Stimulated activated memory B cell treated with anti-CD40 and anti-IgM and Interleukin-4, amounts not matched to agents 10 μg/mL and 1 μg/mL and 100 μg/mL, for 72 hours (primary cell): ENCODE data around the gene NCSTN.

Source experiments
- ATAC-seq: fragments of 150-1000 bp; cut with Tn5 transposase; 2 replicates; pipeline ENCODE4 v1.10.0; 2021
- H3K27ac Mint-ChIP-seq: one replicate; pipeline ENCODE4 v1.8.0; 2022; ENCODE audit warnings: mild to moderate bottlenecking, mixed read lengths
- H3K27me3 Mint-ChIP-seq: one replicate; pipeline ENCODE4 v1.8.0; 2022; ENCODE audit warnings: mixed read lengths
- H3K36me3 Mint-ChIP-seq: one replicate; pipeline ENCODE4 v1.8.0; 2022; ENCODE audit warnings: mixed read lengths
- H3K4me1 Mint-ChIP-seq: one replicate; pipeline ENCODE4 v1.8.0; 2022; ENCODE audit warnings: mixed read lengths
- H3K4me3 Mint-ChIP-seq: one replicate; pipeline ENCODE4 v1.8.0; 2022; ENCODE audit warnings: mild to moderate bottlenecking, moderate library complexity, mixed read lengths
- H3K9me3 Mint-ChIP-seq: one replicate; pipeline ENCODE4 v1.8.0; 2022; ENCODE audit warnings: mixed read lengths

Gene NCSTN

DNA sequence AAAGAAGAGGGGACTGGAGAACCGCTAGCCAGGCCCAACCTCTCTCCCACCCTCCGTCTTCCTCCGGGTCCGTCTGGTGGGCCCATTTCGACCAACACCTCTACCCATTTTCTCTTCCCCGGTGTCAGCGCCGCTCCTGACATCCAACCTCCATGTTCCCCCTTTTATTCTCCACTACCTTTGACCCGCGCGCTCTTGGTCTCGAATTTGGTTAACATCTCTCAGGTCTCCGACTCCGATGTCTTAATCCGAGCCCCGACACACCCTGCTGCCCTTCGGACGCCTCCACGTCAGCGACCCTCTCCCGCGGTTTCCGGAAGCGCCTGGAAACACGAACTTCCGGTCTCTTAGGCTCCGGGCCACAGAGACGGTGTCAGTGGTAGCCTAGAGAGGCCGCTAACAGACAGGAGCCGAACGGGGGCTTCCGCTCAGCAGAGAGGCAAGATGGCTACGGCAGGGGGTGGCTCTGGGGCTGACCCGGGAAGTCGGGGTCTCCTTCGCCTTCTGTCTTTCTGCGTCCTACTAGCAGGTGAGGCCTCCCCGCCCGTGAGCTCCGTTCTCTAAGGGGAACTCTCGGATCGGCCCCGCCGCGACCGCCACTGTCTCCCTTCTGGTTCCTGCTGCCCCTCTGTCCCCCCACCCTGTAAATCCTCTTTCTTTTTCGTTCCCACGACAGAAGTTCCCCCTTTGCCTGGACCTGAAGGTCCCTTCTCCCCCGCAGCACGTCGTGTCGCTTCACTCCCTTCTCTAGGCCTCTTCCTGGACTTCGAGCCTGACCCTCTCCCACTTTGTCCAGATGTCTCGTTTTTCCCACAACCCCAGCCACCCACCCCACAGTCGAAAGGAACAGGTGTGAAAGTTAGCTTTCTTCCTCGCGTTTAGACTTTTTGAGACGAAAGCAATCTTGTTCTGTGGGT, at the start of gene NCSTN, which contains the start of gene COPA:
Gene NCSTN, plus strand, starts transcription at position 431 of the 917 bp plus-strand sequence. Its CDS starts 14 bp downstream, at position 445.
Gene COPA, minus strand, starts transcription at position 298 of the 917 bp plus-strand sequence. Its CDS starts 80 bp downstream, at position 218.
- ATAC-seq: peak; percentile 97
- Mint-ChIP-seq H3K4me3 (peak within 1 kb of the TSS; percentile 97), H3K4me1 (peaks cover 64% of the 10 kb centered on the region), H3K36me3 (peaks cover 35% of the 10 kb centered on the region), H3K9me3 (no peaks in the 10 kb centered on the region), H3K27ac (peak within 1 kb of the TSS; percentile 98), H3K27me3 (no peaks in the 10 kb centered on the region)

DNA sequence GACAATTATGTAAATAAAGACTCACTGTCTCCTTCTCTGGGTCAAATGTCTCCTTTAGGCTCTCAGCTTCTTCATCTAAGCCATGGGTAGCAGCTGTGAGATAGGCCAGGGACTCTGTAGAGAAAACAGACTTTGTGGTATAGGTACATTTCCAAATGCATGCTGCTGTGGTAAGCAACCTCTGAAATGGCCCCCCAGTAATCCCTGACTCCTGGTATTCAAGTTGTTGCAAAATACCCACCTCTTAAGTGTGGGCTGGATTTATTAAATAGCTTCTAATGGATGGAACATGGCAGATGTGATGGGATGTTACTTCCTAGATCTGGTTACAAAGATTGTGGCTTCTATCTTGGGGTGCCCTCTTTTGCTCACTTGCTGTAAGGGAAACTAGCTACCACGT, 47.1 kb upstream of the NCSTN start:
- H3K36me3 Mint-ChIP-seq: peaks cover 90% of the 10 kb centered on the region
- ATAC-seq: no peak
- H3K4me1 Mint-ChIP-seq: no peaks in the 10 kb centered on the region
- no peaks in the 10 kb centered on the region for H3K9me3 Mint-ChIP-seq
- no peak overlapping the region for H3K27ac Mint-ChIP-seq
- H3K27me3 Mint-ChIP-seq: no peaks in the 10 kb centered on the region
- no peak overlapping the region for H3K4me3 Mint-ChIP-seq

DNA sequence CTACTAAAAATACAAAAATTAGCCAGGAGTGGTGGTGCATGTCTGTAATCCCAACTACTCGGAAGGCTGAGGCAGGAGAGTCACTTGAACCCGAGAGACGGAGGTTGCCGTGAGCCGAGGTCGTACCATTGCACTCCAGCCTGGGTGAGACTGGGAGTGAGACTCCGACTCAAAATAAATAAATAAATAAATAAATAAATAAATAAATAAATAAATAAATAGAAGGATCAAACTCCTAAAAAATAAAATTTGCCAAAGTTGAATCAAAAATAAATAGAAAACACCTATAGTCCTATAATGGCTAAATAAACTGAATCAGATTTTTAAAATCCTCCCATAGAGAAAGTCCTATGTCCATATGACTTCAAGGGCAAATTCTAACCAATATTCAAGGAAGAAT, 43.0 kb upstream of the NCSTN start:
- no peak for ATAC-seq
- peaks cover 60% of the 10 kb centered on the region for H3K36me3 Mint-ChIP-seq
- no peak overlapping the region for H3K27ac Mint-ChIP-seq
- H3K27me3 Mint-ChIP-seq: no peaks in the 10 kb centered on the region
- no peaks in the 10 kb centered on the region for H3K9me3 Mint-ChIP-seq
- no peak overlapping the region for H3K4me3 Mint-ChIP-seq
- H3K4me1 Mint-ChIP-seq: no peaks in the 10 kb centered on the region

DNA sequence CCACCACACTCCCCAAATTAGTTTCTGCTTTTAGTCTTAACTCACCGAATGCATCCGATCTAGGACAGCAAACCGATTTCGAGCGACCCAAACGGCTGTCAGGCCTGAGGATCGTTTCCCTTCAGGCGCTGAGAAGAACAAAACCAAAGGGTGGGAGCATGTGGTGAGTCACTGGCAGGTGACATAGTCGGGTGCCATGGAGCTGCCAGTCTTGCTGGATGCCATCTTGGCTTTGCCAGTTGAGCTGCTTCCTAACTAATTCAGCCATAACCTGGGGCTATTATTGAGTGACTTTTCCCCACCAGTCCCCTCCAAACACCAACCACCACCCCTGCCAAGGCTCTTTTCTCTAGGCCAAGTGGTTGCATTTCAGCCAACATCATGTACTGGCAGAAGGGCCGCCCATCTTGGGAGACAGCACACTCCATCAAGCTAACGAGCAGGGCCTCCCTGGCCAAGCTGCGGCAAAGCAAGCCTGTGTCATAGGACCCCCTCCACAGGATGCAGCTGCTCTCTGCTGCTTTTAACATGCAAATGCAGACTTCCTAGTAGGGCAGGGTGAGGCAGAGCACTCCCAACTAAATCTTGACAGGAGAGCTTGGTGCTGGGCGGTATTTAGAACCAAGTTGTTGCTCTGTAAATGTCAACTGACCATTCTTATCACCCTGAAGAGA, 35.9 kb upstream of the NCSTN start:
- H3K4me3 Mint-ChIP-seq: no peak overlapping the region
- peak; percentile 82 for ATAC-seq
- H3K36me3 Mint-ChIP-seq: peaks cover 69% of the 10 kb centered on the region
- H3K9me3 Mint-ChIP-seq: no peaks in the 10 kb centered on the region
- peaks cover 36% of the 10 kb centered on the region for H3K4me1 Mint-ChIP-seq
- no peaks in the 10 kb centered on the region for H3K27me3 Mint-ChIP-seq
- peak overlapping the region; percentile 70 for H3K27ac Mint-ChIP-seq

DNA sequence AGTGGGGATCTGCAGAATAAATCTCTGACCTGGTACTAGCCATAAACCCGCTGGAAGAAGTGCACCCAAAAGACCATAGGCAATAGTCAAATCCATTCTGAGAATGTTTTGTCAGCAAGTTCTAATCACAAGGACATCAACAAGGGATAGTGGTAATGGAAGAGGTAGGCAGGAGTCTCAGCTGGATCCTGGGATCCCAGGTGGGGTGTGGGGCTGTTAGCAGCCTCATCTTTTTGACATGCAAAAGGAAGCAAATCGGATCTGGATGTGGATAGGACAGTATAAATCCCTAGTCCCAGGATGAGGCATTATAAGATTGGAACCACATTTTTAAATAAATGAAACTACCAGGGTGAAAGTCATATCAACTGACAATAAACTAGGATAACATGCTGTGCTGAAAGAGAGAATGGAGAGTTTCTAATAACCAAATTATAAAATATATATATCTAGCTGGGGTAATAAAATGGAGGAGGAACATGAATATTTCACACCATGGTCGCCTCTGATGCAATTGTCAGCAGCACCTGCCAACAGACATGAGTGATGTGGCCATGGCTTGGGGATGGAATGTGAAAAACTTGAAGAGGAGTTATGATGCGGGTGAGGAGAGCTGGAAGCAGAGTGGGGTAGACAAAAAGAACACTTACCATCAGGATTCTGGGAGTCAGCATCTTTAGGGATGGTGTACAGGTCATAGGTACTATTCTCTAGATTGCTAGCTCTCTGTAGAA, 34.6 kb upstream of the NCSTN start:
- H3K4me3 Mint-ChIP-seq: no peak overlapping the region
- H3K4me1 Mint-ChIP-seq: peaks cover 36% of the 10 kb centered on the region
- H3K36me3 Mint-ChIP-seq: peaks cover 73% of the 10 kb centered on the region
- no peaks in the 10 kb centered on the region for H3K9me3 Mint-ChIP-seq
- H3K27ac Mint-ChIP-seq: peak overlapping the region; percentile 48
- no peaks in the 10 kb centered on the region for H3K27me3 Mint-ChIP-seq
- no peak for ATAC-seq

DNA sequence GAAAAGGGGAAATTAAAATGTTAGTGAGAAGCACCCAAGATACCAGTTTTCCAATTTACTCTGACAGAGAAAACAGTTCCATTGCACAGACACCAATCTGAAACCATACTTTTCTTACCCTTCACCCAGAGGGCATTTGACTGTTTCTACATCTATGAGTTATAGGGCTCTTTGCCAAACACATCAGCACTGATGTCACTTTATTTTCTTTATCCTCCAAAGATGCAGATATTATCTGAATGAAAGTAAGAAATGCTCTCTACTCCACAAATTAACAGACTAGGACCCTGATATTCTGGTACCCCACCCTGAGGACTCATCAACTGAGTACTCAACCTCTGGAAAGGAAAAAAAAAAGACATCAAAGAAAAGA, 34.0 kb upstream of the NCSTN start:
- no peak for ATAC-seq
- H3K27me3 Mint-ChIP-seq: no peaks in the 10 kb centered on the region
- peaks cover 75% of the 10 kb centered on the region for H3K36me3 Mint-ChIP-seq
- H3K9me3 Mint-ChIP-seq: no peaks in the 10 kb centered on the region
- H3K4me1 Mint-ChIP-seq: peaks cover 36% of the 10 kb centered on the region
- H3K27ac Mint-ChIP-seq: peak overlapping the region; percentile 48
- H3K4me3 Mint-ChIP-seq: no peak overlapping the region

DNA sequence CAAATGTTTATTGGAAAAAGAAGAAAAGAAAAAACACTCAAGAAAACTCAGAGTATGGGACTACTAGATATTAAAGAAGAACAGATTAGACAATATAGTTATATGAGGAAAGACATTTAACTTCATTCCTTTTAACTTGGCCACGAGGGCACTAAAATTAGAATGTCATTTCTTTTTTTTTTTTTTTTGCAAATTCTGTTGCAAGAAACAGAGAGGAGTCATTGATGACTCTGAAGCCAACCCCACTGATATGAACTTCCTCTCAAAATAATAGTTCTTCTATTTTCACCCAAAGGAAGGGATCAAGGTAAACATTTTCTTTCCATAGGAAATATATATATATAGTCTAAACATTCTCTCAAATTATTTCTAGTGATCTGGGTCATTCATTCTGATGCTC, 33.6 kb upstream of the NCSTN start:
- Mint-ChIP-seq H3K27ac (peak overlapping the region; percentile 48), H3K9me3 (no peaks in the 10 kb centered on the region), H3K4me1 (peaks cover 36% of the 10 kb centered on the region), H3K4me3 (no peak overlapping the region), H3K36me3 (peaks cover 79% of the 10 kb centered on the region), H3K27me3 (no peaks in the 10 kb centered on the region)
- ATAC-seq: no peak

DNA sequence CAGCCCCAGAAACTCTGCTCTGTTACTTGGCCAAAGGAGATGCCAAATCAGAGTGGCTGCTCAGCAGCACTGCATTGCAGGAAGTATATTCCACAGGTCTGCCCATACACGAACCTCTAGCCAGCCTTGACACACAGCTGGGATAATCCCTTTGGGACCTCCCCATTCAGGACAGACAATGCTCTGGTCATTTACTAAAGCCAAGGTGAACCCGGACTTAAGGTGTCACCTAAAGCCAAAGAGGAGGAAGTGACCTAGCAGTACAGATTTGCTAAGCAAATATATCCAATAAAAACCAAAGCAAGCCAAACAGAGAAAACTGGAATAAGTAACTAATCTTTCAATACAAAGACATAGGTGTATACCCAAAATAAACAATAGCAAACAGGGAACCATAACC, 27.8 kb upstream of the NCSTN start:
- Mint-ChIP-seq H3K4me1 (peaks cover 13% of the 10 kb centered on the region), H3K4me3 (no peak overlapping the region), H3K36me3 (peaks cover 93% of the 10 kb centered on the region), H3K27ac (peak overlapping the region; percentile 24), H3K9me3 (peaks cover 6% of the 10 kb centered on the region), H3K27me3 (no peaks in the 10 kb centered on the region)
- ATAC-seq: no peak

DNA sequence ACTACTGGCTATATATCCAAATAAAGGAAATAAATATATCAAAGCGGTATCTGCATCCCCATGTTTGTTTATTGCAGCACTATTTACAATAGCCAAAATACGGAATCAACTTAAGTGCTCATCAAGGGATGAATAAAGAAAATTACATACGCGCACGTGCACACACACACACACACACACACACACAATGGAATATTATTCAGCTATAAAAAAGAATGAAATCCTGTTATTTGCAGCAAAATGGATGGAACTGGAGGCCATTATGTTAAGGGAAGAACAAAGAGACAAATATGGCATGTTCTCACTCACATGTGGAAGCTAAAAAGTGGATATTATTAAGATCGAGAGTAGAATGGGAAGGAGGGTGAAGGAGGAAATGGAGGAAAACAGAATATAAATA, 20.4 kb upstream of the NCSTN start:
- Mint-ChIP-seq H3K27ac (no peak overlapping the region), H3K4me3 (no peak overlapping the region), H3K4me1 (peaks cover 15% of the 10 kb centered on the region), H3K9me3 (no peaks in the 10 kb centered on the region), H3K27me3 (no peaks in the 10 kb centered on the region), H3K36me3 (peaks cover 86% of the 10 kb centered on the region)
- no peak for ATAC-seq

DNA sequence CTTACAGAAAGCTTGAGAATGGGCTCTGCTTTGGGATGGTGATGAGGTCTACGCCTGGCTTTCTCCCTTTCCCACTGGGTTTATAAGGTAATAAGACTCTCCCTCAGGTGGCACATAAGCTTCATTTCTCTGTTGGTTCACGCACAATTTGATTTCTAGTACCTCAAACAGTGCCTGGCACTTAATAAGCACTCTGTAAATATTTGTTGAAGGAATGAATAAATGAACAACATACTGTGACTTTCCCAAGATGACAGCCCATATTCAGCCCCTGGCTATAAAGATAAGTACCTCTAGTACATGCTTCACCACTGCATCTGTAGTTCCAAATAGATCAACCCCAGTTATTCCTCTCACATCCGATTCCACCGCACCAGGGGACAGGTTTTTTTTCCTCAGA, 17.9 kb upstream of the NCSTN start:
- peaks cover 82% of the 10 kb centered on the region for H3K36me3 Mint-ChIP-seq
- no peak for ATAC-seq

DNA sequence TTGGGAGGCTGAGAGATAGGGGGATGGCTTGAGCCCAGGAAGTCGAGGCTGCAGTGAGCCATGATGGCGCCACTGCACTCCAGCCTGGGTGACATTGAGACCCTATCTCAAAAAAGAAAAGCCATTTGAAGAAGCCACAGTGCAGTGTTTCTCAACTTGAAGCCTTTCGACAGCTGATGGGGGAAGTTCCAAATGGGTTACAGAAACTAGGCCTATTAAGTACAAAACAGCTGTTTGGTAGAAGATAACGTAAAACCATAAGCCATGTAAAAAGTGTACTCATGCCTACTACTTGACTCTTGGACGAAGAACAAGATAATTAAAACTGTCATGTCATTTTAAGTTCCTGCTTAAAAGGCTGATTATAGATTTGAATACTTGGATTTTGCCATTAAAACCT, 16.8 kb upstream of the NCSTN start:
- Mint-ChIP-seq H3K9me3 (no peaks in the 10 kb centered on the region), H3K4me1 (peaks cover 7% of the 10 kb centered on the region), H3K27ac (no peak overlapping the region), H3K36me3 (peaks cover 76% of the 10 kb centered on the region), H3K27me3 (no peaks in the 10 kb centered on the region), H3K4me3 (no peak overlapping the region)
- ATAC-seq: no peak

More for the DNA sequence above, 17.9 kb upstream of the NCSTN start:
- Mint-ChIP-seq H3K27me3 (no peaks in the 10 kb centered on the region), H3K9me3 (no peaks in the 10 kb centered on the region), H3K4me1 (peaks cover 7% of the 10 kb centered on the region), H3K27ac (no peak overlapping the region), H3K4me3 (no peak overlapping the region)

DNA sequence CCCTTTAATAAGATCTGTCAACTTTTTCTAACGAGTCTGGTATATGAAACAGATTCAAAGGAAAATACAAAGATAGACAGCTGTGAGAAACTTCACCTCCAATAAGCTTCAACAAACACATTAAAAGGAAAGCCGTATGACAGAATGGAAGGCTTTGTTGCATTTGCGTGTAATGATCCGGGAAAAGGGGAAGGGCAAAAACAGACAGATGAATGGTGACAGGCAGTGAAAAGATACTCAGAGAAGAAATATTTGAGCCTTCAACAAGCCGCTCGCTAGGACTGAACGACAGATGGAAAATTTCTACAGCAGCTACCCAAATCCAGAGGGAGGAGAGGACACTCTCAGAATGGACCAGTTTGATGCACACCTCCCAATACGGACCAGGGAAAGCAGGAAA, 15.0 kb upstream of the NCSTN start:
- Mint-ChIP-seq H3K9me3 (no peaks in the 10 kb centered on the region), H3K27me3 (no peaks in the 10 kb centered on the region), H3K27ac (peak overlapping the region; percentile 26), H3K4me1 (no peaks in the 10 kb centered on the region), H3K4me3 (no peak overlapping the region), H3K36me3 (peaks cover 73% of the 10 kb centered on the region)
- ATAC-seq: no peak

DNA sequence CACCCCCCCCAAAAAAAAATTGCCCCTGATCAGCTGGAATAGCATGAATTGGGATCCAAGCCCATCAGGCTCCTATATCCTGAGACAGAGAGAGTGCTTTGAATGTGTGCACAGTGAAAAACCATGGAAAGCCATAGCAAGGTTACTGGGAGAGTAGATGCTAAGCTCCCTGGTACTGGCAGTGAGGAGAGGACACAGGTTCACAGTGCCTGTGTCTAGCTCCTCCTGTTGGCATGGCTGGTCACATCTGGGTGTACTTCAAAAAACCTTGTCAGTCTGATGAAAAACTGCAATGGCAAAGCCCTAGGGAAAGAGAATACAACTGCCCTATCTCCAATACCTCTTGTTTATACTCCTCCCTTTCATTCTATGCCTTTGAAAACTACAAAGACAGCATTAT, 13.1 kb upstream of the NCSTN start:
- Mint-ChIP-seq H3K36me3 (peaks cover 72% of the 10 kb centered on the region), H3K4me1 (no peaks in the 10 kb centered on the region), H3K27me3 (no peaks in the 10 kb centered on the region), H3K27ac (no peak overlapping the region), H3K9me3 (no peaks in the 10 kb centered on the region), H3K4me3 (no peak overlapping the region)
- ATAC-seq: no peak

DNA sequence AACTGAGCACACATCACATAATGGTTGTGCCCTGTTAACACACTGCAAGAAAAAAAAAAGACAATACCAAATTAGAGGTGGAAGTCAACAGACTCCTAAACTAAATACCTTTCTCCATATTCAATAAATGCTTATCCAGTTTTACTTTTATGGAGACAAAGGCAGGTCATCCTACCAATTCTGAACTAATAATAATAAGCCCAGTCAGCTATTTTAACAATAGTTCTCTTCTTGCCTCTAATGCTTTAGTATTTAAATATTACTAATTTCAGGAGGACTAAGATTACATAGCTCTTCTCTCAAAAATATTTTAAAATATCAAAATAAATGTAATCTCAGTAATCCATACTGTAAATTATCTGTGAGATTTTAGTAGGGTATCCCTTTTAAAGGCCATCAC, 10.7 kb upstream of the NCSTN start:
- H3K9me3 Mint-ChIP-seq: no peaks in the 10 kb centered on the region
- no peak overlapping the region for H3K4me3 Mint-ChIP-seq
- H3K27ac Mint-ChIP-seq: no peak overlapping the region
- H3K4me1 Mint-ChIP-seq: no peaks in the 10 kb centered on the region
- ATAC-seq: no peak
- H3K27me3 Mint-ChIP-seq: no peaks in the 10 kb centered on the region
- peaks cover 68% of the 10 kb centered on the region for H3K36me3 Mint-ChIP-seq

DNA sequence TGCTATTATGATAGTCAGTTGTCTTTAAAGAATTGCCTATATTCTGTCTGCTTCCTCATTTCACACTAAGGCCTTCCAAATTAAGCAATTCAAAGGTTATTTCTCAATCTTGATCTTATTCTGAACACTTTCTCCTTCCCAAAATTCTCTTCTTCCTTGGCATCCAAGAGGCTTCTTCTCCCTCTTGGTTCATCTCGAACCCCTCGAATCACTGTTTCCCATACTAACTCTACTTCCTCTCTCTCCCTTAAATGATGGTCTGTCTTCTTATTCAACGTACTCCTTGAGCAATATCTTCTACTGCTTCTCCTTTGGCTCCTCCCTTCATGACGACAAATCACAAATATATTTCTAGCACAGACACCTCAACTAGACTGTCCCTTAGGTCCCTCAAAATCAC, 4.6 kb upstream of the NCSTN start:
- no peaks in the 10 kb centered on the region for H3K9me3 Mint-ChIP-seq
- no peaks in the 10 kb centered on the region for H3K27me3 Mint-ChIP-seq
- H3K4me3 Mint-ChIP-seq: no peak overlapping the region
- no peak for ATAC-seq
- peaks cover 36% of the 10 kb centered on the region for H3K4me1 Mint-ChIP-seq
- peak overlapping the region; percentile 8 for H3K27ac Mint-ChIP-seq
- H3K36me3 Mint-ChIP-seq: peaks cover 53% of the 10 kb centered on the region
